Ovary (tissue), 9 donors: ENCODE measurements around the gene CHKA. TPM values are rescaled to one million over a fixed set of nuclear protein-coding genes. Genes with fewer than 3 reads are reported as not detected.

Experiments used
- DNase-seq, 5 donors: peaks; one replicate each; pipeline ENCODE4 v3.0.0-alpha.2; 2019 to 2020
- H3K27ac ChIP-seq, 2 donors: fragments of 200-600 bp; one replicate each; pipeline versions ENCODE4 v1.5.1 to v1.8.0; 2019 to 2022
- H3K27me3 ChIP-seq: fragments of 200-600 bp; one replicate; pipeline ENCODE4 v1.8.0; 2022
- H3K36me3 ChIP-seq: fragments of 200-600 bp; sonication (generic); one replicate; pipeline ENCODE4 v1.5.1; 2019
- H3K4me1 ChIP-seq: one replicate; pipeline ENCODE4 v1.8.1; 2013; ENCODE audit warnings: mild to moderate bottlenecking, moderate library complexity; ENCODE audit not compliant: insufficient read depth
- H3K4me3 ChIP-seq: fragments of 200-600 bp; sonication (generic); one replicate; pipeline ENCODE4 v1.5.1; 2017
- H3K9me3 ChIP-seq, 2 donors: fragments of 200-600 bp in 1 of 2; sonication (generic) in 1 of 2; one replicate each; pipeline versions ENCODE4 v1.5.1 to v1.8.1; 2013 to 2019; ENCODE audit warnings: mild to moderate bottlenecking in 1 of 2, moderate library complexity in 1 of 2
- CTCF ChIP-seq, 3 donors: fragments of 450-650 bp in 2 of 3; fragments of 200-600 bp in 1 of 3; IDR thresholded peaks; one replicate each; pipeline versions ENCODE4 v1.5.1 to v1.8.0; 2016 to 2022; ENCODE audit warnings: antibody characterized with exemption in 3 of 3, mild to moderate bottlenecking in 1 of 3
- EP300 ChIP-seq: sonication (generic); formaldehyde crosslinking; IDR thresholded peaks from one replicate; pipeline ENCODE4 v1.6.1; 2017; ENCODE audit warnings: antibody characterized with exemption
- POLR2A ChIP-seq: fragments of 450-650 bp; IDR thresholded peaks from one replicate; pipeline ENCODE4 v1.6.1; 2017; ENCODE audit warnings: antibody characterized with exemption, mild to moderate bottlenecking, moderate library complexity
- WGBS, 3 donors: extraction: QIAGEN DNeasy Blood & Tissue Kit in 1 of 3; methylation state at CpG; one replicate each; pipeline versions ENCODE4 v1.1.5 to v1.1.7; 2013 to 2017; 5-methylcytosine and 5-hydroxymethylcytosine counted together
- intact Hi-C, 4 donors: fragments of 100-400 bp; cut with DNase I; formaldehyde crosslinking; loops; one replicate each; pipeline versions ENCODE4 v1.11.0 to v1.15.1; 2022 to 2023
- polyA plus RNA-seq, 2 donors: library from polyadenylated mRNA; stranded (reverse); fragments of 200-250 nt in 1 of 2; fragments of 350-450 nt in 1 of 2; fragmentation: Illumina TruSeq in 1 of 2; extraction: RNeasy Lipid Tissue Mini Kit (QIAGEN cat#74804) in 1 of 2; gene quantifications; one replicate each; pipeline ENCODE4 v1.2.3, GENCODE V29; 2013 to 2014
- total RNA-seq, 7 donors: library from RNA; depleted of rRNA in 2 of 7; stranded (reverse); fragments of >200 nt in 2 of 7; fragmentation: NEBNext Ultra II Directional in 3 of 7; extraction: Animal tissue kit (Norgen Biotek cat#: 25700) in 3 of 7; gene quantifications; one replicate each; pipeline versions ENCODE4 v1.1.0 to v1.2.4, GENCODE V29; 2016 to 2023
- donor health status: DM: no; HTN: no; CAD: no; lungs with moderate emphysema.
- donor health status: DM: no; HTN: no; CAD: no.
- donor health status: Bipolar disorder and iron deficiency.
- donor health status: DM: yes; HTN: yes; CAD: no.
- donor health status: DM: no; HTN: no; CAD: no.
- donor health status: DM: yes; HTN: yes; CAD: no.

Gene CHKA
- total and polyA plus RNA-seq, 9 donors = 15.6 to 45.3 (median 30.5) TPM

- peaks cover 7% of the 10 kb centered on the region for H3K4me1 ChIP-seq
- DNase-seq = no peak
- intact Hi-C loops = no loop called here
- H3K27me3 ChIP-seq = no peaks in the 10 kb centered on the region
- H3K9me3 ChIP-seq = no peaks in the 10 kb centered on the region
- H3K27ac ChIP-seq = no peak overlapping the region
- TF ChIP-seq CTCF (IDR thresholded peaks at IDR 0.05) (no peak), POLR2A (no peak), EP300 (no peak)
- H3K36me3 ChIP-seq = no peaks in the 10 kb centered on the region
- no peak overlapping the region for H3K4me3 ChIP-seq
- WGBS, 3 donors = 89 to 94% (median 91%) methylated on average over 10 to 19 of the region's 19 CpGs
Measured at GRCh38 chr11:68014947-68015447, 106.2 kb downstream of the CHKA start.

DNA sequence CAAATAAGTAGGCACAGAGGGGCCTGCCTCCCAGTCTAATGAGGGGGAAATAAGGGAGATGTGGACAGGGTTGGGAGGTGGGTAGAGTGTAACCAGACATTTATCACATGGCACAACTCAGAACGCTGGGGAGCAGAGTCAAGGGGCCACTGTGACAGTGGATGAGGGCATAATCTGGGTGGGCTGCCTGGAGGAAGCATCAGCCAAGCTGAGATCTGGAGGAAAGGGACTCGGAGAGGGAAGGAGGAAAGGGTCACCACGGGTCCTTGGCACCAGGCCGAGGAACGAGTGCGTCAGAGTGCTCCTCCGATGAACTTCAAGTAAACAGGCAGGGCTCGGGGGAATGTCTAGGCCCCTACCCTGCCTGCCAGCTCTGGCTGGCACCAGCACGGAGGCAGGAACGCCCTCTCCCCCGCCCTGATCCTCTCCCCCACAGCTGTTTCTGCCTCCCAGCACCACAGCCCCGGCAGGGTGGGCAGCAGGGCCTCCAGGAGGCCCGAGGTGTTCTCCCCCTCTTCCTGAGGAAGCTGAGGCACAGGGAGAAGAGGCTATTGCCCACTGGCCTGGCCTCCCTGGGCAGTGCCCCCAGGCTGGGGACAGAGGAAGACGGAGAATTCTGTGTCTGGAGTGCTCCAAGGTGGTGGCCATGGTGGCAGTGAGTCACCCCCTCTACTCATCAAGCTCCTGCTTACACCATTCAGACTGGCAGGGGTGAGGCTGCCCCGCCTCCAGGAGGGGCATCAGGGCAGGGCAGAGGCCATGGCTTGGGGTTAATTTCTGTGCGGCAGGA, 106.8 kb downstream of the CHKA start:
- Histone ChIP-seq H3K9me3 (no peaks in the 10 kb centered on the region), H3K4me3 (no peak overlapping the region), H3K27ac (peak overlapping the region in 1 of 2 donors; percentile 4), H3K27me3 (no peaks in the 10 kb centered on the region), H3K4me1 (peaks cover 10% of the 10 kb centered on the region), H3K36me3 (no peaks in the 10 kb centered on the region)
- WGBS, 3 donors = 31 to 50% (median 34%) methylated on average over 15 to 16 of the region's 16 CpGs
- TF ChIP-seq POLR2A (no peak), EP300 (no peak), CTCF (IDR thresholded peaks at IDR 0.05) (no peak)
- peak in 4 of 5 donors; percentile 51 to 76 (median 63) for DNase-seq
- intact Hi-C loops = no loop called here

- Histone ChIP-seq H3K27me3 (no peaks in the 10 kb centered on the region), H3K4me3 (no peak overlapping the region), H3K9me3 (no peaks in the 10 kb centered on the region), H3K36me3 (no peaks in the 10 kb centered on the region), H3K4me1 (peaks cover 10% of the 10 kb centered on the region), H3K27ac (peak overlapping the region in 1 of 2 donors; percentile 4)
- 84 to 88% (median 87%) methylated on average over 14 of the region's 14 CpGs for WGBS, 3 donors
- no peak for TF ChIP-seq EP300
- TF ChIP-seq POLR2A = no peak
- no peak for TF ChIP-seq CTCF (IDR thresholded peaks at IDR 0.05)
- intact Hi-C loops = no loop called here
- DNase-seq = no peak
Measured at GRCh38 chr11:68013611-68014156, 107.5 kb downstream of the CHKA start.

DNA sequence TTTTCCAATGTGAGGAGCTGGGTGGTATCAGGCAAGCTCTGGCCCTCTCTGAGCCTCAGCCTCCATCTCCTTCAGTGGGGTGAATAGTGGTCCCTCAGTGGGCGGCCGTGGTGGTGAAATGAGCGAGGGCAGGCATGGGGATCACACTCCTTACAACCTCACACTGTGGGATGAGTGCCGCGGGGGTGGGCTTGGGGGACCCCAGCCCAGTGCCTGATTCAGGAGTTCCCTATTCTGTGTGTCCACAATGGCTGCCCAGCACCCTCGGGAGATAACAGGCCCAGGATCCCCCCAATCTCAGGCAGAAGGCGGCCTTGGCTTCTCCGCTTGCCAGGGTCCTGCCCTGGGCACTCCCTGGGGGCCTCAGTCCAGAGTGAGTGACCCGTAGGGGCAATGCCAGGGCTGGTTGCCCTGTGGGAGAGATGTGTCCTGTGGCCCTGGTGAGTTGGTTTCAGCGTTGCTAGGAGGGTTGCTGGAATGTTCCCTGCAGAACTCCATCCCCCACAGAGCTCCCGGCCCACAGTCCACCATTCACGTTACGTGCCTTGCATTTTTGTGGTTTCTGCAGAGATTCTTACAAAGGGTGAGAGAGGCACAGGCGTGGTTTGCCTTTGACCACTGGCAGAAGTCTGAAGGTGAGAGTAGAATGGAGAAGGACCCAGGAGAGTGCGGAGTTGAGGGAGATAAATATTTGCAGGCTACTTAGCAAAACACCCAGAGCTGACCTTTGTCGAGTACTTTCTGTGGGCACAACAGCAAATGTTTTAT, 108.2 kb downstream of the CHKA start:
- TF ChIP-seq CTCF (IDR thresholded peaks at IDR 0.05) (no peak), EP300 (no peak)
- Histone ChIP-seq H3K9me3 (no peaks in the 10 kb centered on the region), H3K27me3 (no peaks in the 10 kb centered on the region), H3K36me3 (no peaks in the 10 kb centered on the region), H3K4me3 (no peak overlapping the region), H3K27ac (peak overlapping the region in 1 of 2 donors; percentile 52), H3K4me1 (peaks cover 10% of the 10 kb centered on the region)
- peak in 2 of 5 donors; percentile 59 to 66 for DNase-seq
- intact Hi-C loops = no loop called here
- WGBS, 3 donors = 40 to 53% (median 44%) methylated on average over 16 of the region's 16 CpGs
